AG04450 (cell line): ENCODE results near the gene GMDS. TPM values are rescaled to one million over a fixed set of nuclear protein-coding genes. Genes with fewer than 3 reads are reported as not detected.

Source experiments
- CTCF ChIA-PET: fragments of 300-600, 350-600 bp; formaldehyde crosslinking; extraction: SDS; loops from one replicate; lab custom pipeline; 2022; ENCODE audit warnings: antibody characterized with exemption, inconsistent platforms; lab: Charles Lee
- POLR2A ChIA-PET: fragments of 350-600 bp; formaldehyde crosslinking; extraction: SDS; loops from one replicate; lab custom pipeline; 2021; ENCODE audit warnings: antibody characterized with exemption, inconsistent platforms; lab: Yijun Ruan, JAX
- DNase-seq: peaks from one replicate; pipeline ENCODE4 v3.0.0-alpha.2; 2011; ENCODE audit warnings: low read depth, low spot score
- H3K27ac ChIP-seq: one replicate; pipeline ENCODE4 v1.5.1; 2012; ENCODE audit warnings: low read depth, low read length, control low read depth
- H3K27me3 ChIP-seq: one replicate; pipeline ENCODE4 v1.6.0; 2012; ENCODE audit warnings: low read length; ENCODE audit not compliant: control insufficient read depth, insufficient read depth
- H3K4me3 ChIP-seq: 2 replicates; pipeline ENCODE4 v1.5.1; 2011; ENCODE audit warnings: mild to moderate bottlenecking, low read depth, low read length, control low read depth
- H3K9me3 ChIP-seq: 2 replicates; pipeline ENCODE4 v1.5.1; 2012; ENCODE audit warnings: low read length; ENCODE audit not compliant: control insufficient read depth, insufficient read depth
- CTCF ChIP-seq: IDR thresholded peaks from 2 replicates; pipeline ENCODE4 v1.5.1; 2011; ENCODE audit warnings: low read depth, low read length, control low read depth, inconsistent platforms
- polyA plus RNA-seq: library from polyadenylated mRNA; depleted of rRNA; stranded (reverse); fragments of >200 nt; gene quantifications from 2 replicates; pipeline ENCODE4 v1.2.3, GENCODE V29; 2011

GMDS gene
- polyA plus RNA-seq, 1 experiment, result 26.4 TPM

DNA sequence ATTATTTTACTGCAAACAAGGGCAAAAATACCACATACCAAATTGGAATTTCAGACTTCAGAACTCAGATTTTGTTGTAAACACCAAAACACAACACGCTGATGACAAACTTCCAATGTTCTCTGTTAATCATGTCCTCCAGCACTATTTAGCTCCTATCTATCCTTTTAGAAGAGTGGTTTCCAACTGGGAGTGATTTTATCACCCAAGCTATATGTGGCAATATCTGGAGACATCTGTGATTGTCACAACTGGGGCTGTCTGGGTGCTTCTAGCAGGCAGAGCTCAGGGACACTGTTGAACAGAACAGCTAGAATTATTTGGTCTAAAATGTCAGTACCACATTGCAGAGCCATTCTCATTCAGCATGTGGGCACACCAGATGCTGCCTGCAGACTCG, 391.1 kb downstream of the GMDS start:
- TF ChIP-seq CTCF, result no peak
- CTCF ChIA-PET, result interaction anchor here (1.5 kb wide), 1 partner anchor 250 kb away, joined by 3 read pairs; no protein-coding TSS in a partner anchor
- Histone ChIP-seq H3K4me3 (no peak overlapping the region), H3K27ac (no peak overlapping the region), H3K9me3 (no peaks in the 10 kb centered on the region), H3K27me3 (no peaks in the 10 kb centered on the region)
- POLR2A ChIA-PET, result interaction anchor here (0.8 kb wide), 1 partner anchor 14 kb away, joined by 3 read pairs; no protein-coding TSS in a partner anchor
- no peak for DNase-seq

DNA sequence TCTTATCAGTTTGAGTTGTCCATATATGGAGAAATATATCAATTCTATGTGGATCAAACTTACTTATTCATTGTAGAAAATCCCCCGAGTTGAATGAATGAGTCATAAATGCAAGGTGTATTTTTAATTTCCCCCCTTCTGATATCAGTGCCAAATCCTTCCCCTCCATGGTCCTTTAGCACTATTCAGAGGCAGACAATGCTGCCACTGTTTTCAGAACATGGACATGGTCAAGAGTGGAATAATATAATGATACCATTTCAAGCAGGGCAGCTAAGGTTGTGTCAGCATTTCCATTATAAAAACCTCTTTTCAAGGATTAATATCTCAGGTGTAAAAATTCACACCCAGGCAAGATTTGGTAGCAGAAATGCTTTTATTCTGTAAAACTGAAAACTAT, 391.6 kb downstream of the GMDS start:
- H3K4me3 ChIP-seq, result no peak overlapping the region
- ChIA-PET POLR2A (interaction anchor here (0.7 kb wide), 1 partner anchor 71 kb away, joined by 4 read pairs; no protein-coding TSS in a partner anchor), CTCF (interaction anchor here (1.5 kb wide), 1 partner anchor 251 kb away, joined by 3 read pairs; no protein-coding TSS in a partner anchor)
- H3K27me3 ChIP-seq, result no peaks in the 10 kb centered on the region
- DNase-seq, result no peak
- H3K9me3 ChIP-seq, result no peaks in the 10 kb centered on the region
- TF ChIP-seq CTCF, result no peak
- H3K27ac ChIP-seq, result no peak overlapping the region

GRCh38 chr6:1851681-1852456, 393.5 kb downstream of the GMDS start:
- no peaks in the 10 kb centered on the region for H3K27me3 ChIP-seq
- TF ChIP-seq CTCF, result no peak
- H3K9me3 ChIP-seq, result no peaks in the 10 kb centered on the region
- H3K27ac ChIP-seq, result no peak overlapping the region
- no peak overlapping the region for H3K4me3 ChIP-seq
- POLR2A ChIA-PET, result no interaction called here
- DNase-seq, result no peak
- CTCF ChIA-PET, result no interaction called here

DNA sequence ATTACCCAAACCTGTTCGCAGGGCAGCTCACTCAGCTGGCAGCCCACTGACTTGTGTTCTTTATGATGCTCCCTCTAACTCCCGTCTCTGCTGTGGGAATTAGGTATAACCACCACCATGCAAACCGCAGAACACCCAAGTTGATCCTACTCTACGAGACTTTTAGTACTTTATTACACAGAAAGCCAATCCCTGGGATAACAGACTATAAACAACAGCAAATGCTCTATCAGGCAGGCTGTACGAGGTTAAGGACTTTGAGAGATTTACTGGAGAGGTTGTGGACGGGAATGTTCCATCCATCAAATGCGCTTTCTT, 394.6 kb downstream of the GMDS start:
- DNase-seq, result no peak
- Histone ChIP-seq H3K9me3 (peaks cover under 1% of the 10 kb centered on the region; the same call in 1 of the 2 replicates), H3K27me3 (no peaks in the 10 kb centered on the region), H3K4me3 (no peak overlapping the region), H3K27ac (no peak overlapping the region)
- POLR2A ChIA-PET, result no interaction called here
- no peak for TF ChIP-seq CTCF
- CTCF ChIA-PET, result no interaction called here

GRCh38 chr6:1850121-1850839, 395.1 kb downstream of the GMDS start:
- TF ChIP-seq CTCF, result no peak
- no peaks in the 10 kb centered on the region for H3K27me3 ChIP-seq
- H3K9me3 ChIP-seq, result peaks cover 3% of the 10 kb centered on the region; the same call in 1 of the 2 replicates
- ChIA-PET CTCF (interaction anchor here (1.2 kb wide), 1 partner anchor 29 kb away, joined by 3 read pairs; no protein-coding TSS in a partner anchor), POLR2A (no interaction called here)
- no peak overlapping the region for H3K4me3 ChIP-seq
- DNase-seq, result no peak
- H3K27ac ChIP-seq, result no peak overlapping the region
